HG03175 (cell line): Measurements from ENCODE around the gene IPCEF1.

ENCODE experiments used
- ATAC-seq: cut with Tn5 transposase; IDR thresholded peaks from one replicate; pipeline ENCODE4 v1.9.1; 2021; ENCODE audit warnings: mild to moderate bottlenecking, moderate library complexity; ENCODE audit not compliant: unreplicated experiment

Gene IPCEF1

GRCh38 chr6:154298297-154298696, 58.3 kb downstream of the IPCEF1 start:
- peak; percentile 47 for ATAC-seq

DNA sequence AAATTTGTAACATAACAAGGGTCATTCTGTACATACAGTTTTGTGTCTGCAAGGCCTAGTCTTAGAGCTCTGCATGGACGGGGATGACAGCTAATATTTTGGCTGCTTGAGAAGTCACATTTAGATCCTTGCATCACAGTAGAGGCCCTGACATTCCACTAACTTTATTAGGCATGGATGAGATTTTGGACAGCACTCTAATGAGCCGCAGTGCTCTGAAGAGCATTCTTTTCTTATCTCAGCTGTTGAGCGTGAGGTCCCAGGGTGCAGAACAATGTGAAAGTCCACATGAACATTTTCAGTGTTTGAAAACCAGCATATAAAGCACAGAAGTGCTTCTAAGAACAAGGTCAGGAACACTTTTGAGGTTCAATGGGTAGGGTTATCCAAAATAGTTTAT, 58.9 kb downstream of the IPCEF1 start:
- no peak for ATAC-seq

DNA sequence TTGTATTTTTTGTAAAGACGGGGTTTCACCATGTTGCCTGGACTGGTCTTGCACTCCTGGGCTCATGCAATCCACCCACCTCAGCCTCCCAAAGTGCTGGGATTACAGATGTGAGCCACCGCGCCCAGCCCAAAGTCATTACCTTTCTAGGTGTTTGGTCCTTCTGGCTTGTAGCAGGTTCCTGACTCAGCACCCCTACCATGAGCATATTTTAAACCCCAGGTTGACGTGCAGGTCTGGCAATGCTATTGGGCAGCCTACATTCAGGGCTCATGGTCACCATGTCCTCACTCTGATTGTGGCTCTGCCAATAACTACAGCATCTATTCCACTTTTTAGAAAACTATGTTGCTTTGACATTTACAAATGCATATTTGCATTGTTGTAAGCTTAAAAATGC, 59.4 kb downstream of the IPCEF1 start:
- no peak for ATAC-seq

- no peak for ATAC-seq
These were observed 60.9 kb downstream of the IPCEF1 start for GRCh38 chr6:154295733-154296132.

- ATAC-seq, result no peak
These were observed 63.6 kb downstream of the IPCEF1 start for GRCh38 chr6:154292855-154293519.

- no peak for ATAC-seq
These were observed 64.5 kb downstream of the IPCEF1 start for GRCh38 chr6:154292066-154292465.

DNA sequence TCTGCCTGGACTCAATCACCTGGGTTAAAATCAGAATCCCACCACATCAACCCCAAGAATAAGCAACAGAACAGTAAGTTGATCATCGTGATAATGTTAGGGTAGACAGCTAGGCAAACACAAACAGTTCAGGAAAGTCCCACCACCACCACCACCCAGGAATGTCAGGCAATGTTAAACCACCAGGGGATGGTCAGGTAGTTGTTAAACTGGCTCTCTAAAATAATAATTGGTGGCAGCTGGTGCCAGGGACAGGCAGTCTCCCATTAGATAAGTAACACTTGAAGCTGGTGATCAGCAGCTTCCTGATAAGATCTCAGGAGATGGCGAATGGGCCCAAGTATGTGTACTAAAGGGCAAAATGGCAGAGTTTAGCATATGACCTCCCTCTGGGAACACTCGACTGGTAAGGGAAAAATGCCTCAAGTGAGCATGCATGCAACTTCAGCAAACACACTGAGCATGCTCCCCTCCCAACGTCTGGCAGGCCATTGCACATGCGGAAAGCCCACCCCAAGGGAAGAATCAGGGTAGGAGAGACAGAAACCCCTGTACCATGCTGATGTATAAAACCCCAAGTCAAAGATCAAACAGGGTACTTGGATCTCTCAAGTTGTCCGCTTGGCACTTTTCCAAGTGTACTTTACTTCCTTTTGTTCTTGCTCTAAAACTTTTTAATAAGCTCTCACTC, 66.6 kb downstream of the IPCEF1 start:
- no peak for ATAC-seq

DNA sequence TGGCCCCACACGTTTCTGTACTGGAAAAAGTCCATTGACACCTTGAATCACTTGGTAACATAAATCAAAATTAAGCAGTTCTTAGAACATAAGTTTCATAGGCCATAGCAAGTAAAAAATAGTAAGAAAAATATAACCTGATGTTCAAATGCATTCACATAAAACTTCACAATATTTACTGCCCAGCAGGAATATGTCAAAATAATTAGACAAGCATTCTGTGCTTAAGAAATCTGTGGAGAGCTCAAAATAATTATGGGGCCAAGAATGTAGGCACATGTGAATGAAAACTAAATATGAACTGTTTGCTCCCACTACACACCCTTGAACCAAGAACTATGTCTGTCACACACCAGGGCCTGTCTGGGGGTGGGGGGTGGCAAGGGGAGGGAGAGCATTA, 70.8 kb downstream of the IPCEF1 start:
- ATAC-seq, result no peak

GRCh38 chr6:154284313-154284853, 72.2 kb downstream of the IPCEF1 start:
- ATAC-seq, result no peak

GRCh38 chr6:154280521-154280920, 76.1 kb downstream of the IPCEF1 start:
- no peak for ATAC-seq

DNA sequence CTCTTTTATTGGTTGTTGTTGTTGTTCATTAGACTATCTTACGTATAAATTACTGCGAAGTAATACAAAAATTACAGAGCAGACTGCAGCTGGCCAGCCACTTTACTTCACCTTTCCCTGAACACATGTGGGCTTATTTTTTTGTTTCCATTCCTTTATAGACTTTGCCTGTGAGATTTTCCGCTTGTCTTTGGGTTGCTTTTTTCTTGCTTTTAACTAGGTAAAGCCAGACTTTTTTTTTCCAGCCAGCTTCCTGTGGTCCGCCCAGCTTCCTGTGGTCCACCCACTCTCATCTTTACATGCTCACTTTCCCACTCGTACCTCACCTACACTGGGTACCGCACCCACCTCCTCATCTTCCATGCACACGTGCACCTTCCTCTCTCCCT, 79.0 kb downstream of the IPCEF1 start:
- ATAC-seq, result no peak

- ATAC-seq, result peak; percentile 70
These were observed 79.6 kb downstream of the IPCEF1 start for GRCh38 chr6:154276810-154277628.

DNA sequence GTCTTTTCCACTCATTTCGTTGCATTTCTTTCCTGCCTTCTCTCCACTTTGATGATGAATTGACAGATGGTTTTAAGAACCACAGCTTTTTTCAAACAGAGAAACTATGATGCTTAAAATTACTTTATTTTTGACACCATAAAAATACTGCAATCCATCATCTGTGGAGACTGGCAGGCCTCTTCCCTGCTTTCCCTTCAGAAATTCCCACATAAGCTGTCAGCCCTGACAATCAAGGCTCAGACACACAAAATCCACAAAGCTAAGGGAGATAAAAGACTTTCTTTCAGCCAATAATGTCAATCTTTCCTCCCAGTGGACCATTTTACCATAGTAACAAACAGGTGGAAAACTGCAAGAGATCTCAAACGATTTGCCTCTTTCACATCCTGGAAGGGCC, 82.4 kb downstream of the IPCEF1 start:
- no peak for ATAC-seq

- no peak for ATAC-seq
These were observed 88.1 kb downstream of the IPCEF1 start for GRCh38 chr6:154268486-154268885.

- no peak for ATAC-seq
These were observed 89.0 kb downstream of the IPCEF1 start for GRCh38 chr6:154267508-154268106.

DNA sequence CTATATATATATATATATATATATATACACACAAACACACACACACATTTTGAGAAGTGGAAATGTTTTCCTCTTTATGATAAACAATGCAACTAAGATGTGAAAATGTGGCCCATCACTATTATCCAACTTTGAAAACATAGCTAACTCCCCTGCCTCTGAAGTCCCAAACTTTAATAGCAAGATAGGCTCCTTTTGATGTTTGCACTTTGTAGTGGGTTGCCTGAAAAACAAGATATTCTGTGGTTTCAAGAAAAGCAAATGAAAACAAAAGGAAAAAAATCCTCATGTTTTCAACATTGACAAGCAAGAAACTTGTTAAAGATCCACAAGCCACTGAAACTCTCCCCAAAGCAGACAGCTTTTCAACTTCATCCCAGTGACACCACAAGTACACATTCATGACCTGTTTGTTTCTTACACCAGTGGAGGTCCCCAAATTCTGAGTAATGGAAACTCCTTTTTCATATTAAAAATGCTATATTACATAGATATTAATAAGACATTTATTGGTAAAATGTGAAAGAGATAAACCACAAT, 90.0 kb downstream of the IPCEF1 start:
- no peak for ATAC-seq

DNA sequence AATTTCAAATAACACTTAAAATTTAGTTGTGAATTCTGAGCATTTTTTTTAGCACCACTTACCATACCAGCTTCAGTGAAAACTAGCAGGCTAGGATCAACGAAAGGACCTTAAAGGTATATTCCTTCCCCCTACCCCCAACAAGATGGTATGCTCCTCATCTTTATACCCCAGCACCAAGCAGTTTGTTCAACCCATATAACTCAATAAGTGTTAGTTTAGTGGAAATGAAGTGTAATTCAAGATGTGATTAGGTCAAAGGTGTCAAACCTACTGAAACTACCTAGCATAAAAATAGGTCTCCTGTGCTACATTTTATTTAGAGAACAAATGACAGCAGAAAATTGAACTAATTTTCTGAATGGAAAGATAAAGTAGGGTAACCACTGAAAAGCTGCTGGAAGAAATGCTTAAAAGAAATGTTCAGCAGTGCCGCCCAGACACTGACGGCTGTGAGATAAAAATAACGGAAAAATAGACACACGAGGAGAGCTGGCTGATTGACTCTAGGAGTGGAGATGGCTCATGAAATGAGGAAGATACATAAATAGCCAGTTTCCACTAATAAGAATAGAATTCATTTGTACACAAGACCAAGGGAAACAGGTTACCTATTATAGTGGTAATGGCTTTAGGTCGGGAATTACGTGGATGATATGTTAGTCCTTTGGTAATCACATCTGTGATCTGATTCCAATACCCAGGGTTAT, 94.8 kb downstream of the IPCEF1 start:
- ATAC-seq, result peak; percentile 34

- peak; percentile 79 for ATAC-seq
These were observed 98.4 kb downstream of the IPCEF1 start for GRCh38 chr6:154258064-154258757.

GRCh38 chr6:154257067-154257466, 99.5 kb downstream of the IPCEF1 start:
- no peak for ATAC-seq

- ATAC-seq, result no peak
These were observed 103.9 kb downstream of the IPCEF1 start for GRCh38 chr6:154252678-154253077.
